ENCODE results near the gene GAB1. TPM values are rescaled to one million over a fixed set of nuclear protein-coding genes. Genes with fewer than 3 reads are reported as not detected.

The GAB1 gene
- total RNA-seq, 1 donor from 2014 or later = 24.4 TPM

DNA sequence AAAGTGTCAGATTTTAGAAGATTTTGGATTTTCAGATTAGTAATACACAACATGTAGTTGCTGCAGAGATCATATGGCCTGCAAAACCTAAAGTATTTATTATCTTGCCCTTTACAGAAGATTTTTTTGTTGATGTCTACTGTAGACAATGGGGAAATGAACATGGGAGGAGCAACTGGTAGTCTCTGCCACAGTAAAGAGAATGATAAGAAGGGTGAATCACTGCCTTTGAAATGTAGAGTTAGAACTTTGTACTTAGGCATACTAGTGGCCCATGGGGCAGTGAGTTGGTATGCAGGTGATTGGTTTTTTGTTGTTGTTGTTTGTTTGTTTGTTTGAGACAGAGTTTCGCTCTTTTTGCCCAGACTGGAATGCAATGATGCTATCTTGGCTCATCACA is 50.1 kb downstream of the GAB1 start:
- DNase-seq (ENCODE audit: low read depth in 2 of 2) = no peak

DNA sequence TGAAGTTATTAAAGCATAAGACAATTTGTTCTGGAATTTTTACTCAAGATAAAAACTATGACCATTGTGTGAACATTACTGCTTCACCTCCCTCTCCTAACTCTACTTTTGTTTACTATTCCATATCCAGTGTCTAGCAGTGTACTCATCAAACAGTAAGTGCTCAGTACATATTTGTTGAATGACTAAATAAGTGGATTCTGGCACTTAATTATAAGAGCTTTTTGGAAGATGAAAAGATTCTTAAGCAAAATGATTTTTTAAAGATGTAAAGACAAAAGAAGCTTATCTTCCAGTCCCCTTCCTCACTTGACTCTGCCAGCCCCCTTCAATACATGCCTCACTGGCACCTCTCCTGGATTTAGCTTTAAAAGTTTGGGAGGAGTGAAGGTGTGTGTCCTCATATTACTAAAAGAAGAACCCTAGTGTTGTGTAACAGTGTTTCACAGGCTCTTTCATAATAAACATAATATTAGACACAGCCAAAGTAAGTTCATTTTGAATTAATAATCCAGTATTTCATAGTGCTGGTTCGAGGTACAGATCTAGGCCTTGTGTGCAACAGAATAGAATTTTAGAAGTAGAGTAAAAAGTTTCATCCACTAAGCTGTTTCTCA is 53.0 kb downstream of the GAB1 start:
- DNase-seq (ENCODE audit: low read depth in 2 of 2) = peak in 1 of 2 donors; percentile 13

DNA sequence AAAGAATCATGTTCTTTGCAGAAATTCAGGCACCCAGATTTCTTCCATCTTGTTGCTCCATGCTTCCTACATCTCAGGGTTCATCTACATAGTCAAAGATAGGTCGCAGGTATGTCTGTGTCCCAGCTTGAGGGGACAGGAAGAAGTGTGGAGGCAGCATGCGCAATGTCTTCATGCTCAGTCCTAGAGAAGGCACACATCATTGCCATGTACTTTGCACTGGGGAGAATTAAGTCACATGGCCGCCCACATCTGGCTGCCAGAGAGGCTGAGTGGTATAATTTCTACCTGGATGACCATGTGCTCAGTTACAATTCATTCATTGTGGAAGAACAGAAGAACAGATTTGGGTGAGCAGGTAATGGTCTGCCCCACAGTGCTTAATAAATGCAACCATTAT is 54.1 kb downstream of the GAB1 start:
- no peak for DNase-seq (ENCODE audit: low read depth in 2 of 2)

DNA sequence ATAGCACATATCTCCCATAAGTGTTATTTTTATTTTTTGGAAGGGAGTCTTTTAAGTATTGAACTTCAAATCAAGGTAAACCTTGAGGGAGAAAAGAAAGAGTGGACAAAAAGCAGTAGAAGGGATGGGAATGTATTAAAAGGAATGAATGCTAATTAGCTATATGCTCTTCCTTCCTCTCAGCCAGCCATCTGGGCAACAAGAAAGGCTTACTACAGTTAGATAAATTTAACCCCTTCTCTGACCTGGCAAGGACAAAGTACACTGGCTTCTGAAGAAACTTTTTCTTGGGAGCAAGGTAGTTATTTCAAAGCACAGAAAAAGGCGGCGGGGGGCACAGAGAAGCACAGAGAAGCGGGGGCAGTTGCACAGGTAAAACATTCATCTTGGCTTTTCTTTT is 54.6 kb downstream of the GAB1 start:
- DNase-seq (ENCODE audit: low read depth in 2 of 2) = no peak

DNA sequence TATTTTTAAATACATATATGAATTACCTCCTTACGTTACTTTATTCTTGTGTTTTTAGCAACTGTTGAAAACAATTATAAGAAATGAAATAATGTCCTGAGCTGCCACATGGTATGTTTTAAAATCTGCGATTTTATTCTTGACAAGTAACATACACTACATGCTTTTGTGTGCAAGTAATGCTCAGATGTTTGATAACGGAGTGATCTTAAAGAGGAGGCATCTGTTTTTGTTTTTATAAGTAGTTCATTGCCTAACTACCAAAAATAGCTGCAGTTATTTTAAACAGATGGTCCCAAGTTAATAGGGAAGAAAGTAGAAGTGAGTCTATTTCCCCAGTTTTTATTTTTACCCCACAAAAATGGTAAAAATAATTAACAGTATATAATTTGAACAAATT is 55.2 kb downstream of the GAB1 start:
- no peak for DNase-seq (ENCODE audit: low read depth in 2 of 2)

DNA sequence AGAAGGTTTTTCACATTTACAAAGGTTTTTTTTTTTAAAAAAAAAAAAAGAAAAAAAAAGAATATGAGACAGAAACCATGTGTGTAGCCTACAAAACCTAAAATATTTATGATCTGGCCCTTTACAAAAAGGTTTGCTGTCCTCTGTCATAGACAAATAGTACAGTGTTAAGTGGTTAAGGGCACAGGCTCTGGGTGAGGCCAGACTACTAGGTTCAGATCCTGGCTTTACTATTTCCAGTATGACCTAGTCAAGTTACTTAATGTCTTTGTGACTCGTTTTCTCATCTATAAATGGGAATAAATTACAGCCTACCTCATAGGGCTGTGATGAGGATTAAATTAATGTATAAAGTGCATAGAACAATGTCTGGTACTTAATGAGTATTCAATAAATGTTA is 56.5 kb downstream of the GAB1 start:
- DNase-seq (ENCODE audit: low read depth in 2 of 2) = no peak

DNA sequence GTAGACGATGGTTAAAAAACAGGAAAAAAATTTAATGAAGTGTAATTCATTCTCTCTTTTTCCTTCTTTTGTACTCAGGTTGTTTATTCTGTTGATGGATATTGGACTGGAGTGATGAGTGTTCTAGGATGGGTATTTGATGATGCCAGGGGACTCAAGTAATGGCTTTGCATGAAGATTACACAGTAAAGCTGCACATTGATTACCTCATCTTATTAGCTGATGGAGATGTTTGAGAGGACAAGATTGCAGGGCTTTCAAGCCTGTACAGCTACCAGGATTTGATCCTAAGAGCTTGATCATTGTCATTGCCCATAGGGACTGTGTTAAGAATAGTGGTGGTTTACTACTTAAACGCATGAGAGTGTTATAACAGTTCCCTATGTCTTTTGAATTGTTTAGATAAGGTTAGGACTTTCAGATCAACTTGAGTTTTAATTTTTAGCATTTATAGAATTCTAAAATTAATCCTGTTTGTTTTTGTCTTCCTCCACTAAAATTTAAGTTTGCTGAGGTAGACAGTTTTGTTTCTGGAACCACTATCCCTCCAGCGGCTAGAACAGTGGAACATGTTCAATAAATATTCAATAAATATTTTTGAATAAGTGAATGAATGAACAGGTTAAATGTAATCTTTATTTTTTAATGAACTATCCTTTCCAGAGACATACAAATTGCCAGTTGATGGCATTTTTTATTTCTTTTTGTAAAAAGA is 58.2 kb downstream of the GAB1 start:
- no peak for DNase-seq (ENCODE audit: low read depth in 2 of 2)

DNA sequence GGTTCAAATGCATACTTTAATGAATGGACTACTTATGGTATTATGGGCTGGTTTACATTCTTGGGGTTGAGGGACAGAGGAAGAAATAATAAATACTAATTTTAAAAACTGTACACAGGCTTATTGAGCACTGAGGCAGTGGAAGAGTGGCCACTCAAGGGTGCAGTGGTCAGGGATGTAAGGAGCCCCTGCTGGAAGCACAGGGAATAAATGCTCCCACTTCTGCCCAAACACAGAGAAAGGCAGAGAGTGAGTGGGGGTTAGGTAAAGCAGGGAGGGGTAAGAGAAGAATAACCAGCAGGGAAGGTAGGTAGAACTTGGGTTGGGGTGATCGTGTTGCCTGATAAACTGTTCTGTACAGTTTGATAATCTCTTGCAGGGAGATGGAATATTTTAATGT is 60.0 kb downstream of the GAB1 start:
- DNase-seq (ENCODE audit: low read depth in 2 of 2) = no peak

DNA sequence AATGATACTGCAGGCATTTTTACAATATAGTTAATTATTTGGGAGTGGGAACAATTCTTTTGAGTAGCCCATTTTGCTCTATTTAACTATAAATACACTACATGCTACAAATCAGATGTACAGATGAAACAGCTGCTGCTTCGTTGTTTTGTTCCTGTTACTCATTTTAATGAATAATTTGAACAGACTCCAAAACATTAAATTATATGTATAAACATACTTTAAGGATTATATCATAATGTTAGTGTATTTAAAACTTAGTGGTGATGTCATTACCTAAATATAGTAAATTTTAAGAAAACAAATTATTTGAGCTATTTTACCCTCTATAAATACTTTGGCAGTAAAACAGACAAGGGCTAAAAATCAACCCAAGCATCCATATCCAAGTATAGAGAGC is 60.7 kb downstream of the GAB1 start:
- DNase-seq (ENCODE audit: low read depth in 2 of 2) = peak in 1 of 2 donors; percentile 35

DNA sequence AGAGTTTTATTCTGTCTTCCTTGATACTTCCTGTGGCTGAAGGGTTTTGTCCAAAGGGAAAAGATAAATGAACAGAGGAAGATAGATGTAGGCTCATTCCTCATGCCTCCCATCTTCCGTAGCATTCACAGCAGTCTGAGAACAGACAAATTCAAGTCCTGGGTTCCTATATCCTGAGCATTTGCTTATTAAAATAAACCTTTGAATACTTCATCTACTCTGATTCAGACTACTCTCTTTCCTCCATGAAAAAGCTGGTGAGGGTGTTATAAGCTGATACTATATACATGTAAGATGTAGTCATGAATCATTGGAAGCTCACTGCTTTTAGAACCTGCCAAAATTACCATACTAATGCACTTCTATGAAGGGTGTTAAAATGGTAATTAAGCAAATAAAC is 61.2 kb downstream of the GAB1 start:
- no peak for DNase-seq (ENCODE audit: low read depth in 2 of 2)

DNA sequence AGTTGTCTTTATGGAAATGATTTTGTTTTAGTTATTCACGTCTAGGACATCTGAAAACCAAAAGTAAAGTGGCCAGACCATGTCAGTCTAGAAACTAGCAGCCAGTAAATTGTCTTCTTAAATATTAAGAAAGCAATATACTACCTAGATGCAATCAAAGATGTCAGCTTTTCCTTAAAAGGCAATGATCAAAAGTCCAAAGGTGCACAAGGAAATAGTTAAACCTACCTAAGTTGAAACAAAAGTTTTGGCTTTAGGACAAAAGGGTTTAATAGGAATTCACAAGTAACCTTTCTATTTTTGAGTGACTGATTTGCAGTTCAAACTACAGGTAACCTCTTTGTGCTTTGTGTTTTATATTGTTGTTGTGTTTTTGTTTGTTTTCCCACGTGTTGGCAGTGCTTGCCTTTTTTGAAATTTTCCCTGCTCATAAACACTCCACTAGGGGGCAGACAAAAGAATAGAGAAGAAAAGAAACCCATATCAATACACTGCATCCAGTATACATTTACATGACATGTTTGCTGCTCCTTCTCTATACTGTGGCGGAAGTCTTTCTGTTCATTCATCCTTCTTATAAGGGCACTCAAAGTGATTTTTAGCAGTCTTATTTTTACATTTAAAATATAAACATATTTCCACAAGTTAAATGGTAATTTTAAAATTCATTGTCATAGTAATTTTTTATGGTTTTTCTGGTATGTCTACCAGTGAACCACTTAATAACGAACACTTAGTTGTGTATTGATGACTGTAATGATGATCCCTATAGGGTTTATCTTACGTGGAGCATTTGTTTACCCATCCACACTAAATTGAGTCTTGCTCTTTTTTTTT is 62.7 kb downstream of the GAB1 start:
- peak; percentile 48 to 66 for DNase-seq (ENCODE audit: low read depth in 2 of 2)

DNA sequence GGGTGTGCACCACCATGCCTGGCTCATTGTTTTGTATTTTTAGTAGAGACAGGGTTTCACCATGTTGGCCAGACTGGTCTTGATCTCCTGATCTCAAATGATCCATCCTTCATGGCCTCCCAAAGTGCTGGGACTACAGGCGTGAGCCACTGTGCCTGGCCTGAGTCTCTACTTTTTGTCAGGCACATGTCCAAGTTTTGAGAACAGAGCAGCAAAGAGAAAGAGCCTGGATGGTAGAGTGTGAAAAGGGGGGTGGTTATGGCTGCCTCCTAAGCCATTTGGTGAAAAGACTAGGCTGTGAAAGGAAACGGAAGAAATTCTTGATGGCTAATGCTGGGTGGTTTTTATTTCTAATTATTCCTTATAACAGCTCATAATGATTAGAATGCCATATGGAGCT is 63.4 kb downstream of the GAB1 start:
- DNase-seq (ENCODE audit: low read depth in 2 of 2) = no peak

DNA sequence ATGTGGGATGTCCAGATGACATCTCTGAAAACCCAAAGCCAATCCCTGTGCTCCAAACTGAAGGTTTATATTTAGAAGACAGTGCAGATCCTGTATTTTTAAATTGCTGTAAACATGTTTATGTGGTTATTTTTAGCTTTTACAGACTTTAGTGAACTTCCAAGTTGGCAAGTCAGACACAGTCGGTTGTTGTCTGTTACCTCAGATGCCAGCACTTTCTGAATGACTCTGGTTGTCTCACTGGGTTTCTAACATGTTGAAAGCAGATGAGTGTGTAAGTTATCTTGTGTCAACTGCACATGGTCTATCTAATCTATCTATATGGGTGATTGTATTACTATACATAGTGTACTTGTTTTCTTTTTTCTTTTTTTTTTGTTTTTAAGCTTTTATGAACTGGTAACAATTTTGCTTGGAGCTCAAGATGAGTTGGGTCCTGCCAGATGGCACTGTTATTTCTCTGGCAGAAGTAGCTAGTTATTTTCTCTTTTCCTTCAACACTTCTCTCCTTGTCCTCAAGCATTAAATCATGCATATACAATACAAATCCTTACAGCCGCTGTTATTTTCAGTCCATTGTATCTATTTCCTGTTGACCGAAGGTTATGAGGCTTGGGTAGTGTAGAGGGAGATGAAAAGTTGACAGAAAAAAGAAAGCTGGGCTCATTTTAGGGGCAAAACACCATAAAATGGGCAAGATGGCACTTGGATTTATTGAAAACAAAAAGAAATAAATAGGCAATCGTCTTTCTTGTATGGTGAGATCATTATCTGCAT is 66.3 kb downstream of the GAB1 start:
- DNase-seq (ENCODE audit: low read depth in 2 of 2) = peak; percentile 38 to 56

DNA sequence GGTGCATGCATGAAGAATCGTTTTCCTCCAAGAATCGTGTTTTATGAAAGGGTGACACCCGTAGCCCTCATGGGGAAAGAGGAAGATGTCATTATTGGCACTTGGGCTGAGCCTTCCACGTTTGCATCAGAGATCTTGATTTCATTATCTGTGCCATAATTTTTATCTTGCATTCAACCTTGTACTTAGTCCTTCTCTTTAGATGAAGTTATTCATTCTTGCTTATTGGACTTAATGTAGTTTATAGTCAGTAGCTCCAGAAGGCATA is 66.8 kb downstream of the GAB1 start:
- DNase-seq (ENCODE audit: low read depth in 2 of 2) = no peak

DNA sequence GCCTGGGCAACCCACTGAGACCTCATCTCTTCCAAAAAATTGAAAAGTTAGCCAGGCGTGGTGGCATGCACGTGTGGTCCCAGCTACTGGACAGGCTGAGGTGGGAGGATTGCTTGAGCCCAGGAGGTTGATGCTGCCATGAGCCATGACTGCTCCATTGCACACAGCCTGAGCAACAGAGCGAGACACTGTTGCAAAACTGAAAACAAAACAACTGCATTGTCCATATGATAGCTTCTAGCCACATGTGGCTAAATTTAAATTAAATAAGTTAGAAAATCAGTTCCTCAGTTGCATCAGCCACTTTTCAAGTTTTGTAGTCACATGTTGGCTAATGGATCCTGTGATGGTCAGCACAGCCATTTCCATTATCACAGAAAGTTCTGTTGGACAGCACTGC is 67.9 kb downstream of the GAB1 start:
- no peak for DNase-seq (ENCODE audit: low read depth in 2 of 2)

DNA sequence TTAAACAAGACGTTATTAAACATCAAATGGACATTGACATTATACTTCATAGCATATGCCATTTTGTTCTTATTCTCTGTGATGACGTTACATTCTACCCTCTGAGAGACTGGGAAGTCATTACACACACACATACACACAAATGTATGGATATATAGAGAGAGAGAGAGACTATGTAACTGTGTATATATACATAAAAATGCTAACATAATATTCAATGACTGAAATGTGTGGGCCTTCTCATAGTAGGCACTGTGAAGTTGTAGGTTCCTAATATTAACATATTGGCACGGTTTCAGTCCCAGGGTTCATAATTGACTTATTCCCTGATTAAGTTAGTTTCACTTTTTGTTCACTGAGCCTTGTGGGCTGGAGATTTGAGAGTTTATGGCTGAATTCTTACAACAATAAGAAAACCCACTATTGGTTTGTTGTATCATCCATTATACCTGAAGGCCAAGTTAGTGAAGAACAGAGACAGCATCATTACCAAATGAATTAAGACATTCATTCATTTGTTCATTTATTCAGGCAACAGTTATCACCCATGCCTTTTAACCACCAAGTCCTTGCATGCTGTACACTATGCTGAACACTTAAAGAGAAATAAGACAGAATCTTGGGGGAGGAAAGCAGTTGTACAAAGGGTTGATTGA is 68.5 kb downstream of the GAB1 start:
- peak; percentile 37 to 44 for DNase-seq (ENCODE audit: low read depth in 2 of 2)

DNA sequence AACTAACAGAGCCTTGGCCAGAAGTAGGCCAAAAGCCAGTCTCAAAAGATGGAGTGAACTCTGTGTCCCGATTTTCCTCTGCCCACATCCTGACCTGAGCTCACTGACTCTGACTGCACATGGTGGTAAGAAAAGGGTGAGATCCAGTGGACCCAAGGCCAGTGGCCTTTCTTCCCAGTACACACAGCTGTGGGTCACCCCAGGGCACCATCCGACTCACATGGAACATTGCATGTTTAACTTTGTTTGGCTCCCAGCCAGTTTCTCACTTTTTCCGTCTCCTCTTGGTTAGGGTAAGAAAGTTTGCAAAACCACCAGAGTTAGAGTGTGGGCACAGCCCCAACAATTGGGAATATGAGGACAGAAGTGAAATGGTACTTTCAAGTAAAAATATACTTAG is 69.8 kb downstream of the GAB1 start:
- peak; percentile 81 to 96 for DNase-seq (ENCODE audit: low read depth in 2 of 2)

DNA sequence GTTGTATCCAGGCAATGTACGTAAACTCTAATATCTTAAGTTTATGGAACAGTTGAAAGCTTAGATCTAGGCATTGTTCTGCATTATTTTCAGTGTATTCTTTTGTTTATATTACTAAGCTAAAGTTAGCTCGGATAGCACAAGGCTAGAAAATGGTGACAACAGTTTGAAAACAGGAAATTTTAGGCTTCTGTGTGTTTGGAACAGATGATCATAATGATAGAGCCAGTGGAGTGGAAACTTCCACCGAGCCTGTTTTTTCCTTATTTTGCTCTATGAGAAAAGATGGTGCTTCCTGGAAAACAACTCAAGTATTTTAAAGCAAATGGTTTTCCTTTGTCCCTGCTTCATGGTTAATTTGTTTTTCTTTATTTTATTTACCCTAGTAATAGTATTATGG is 70.8 kb downstream of the GAB1 start:
- peak; percentile 83 to 94 for DNase-seq (ENCODE audit: low read depth in 2 of 2)

DNA sequence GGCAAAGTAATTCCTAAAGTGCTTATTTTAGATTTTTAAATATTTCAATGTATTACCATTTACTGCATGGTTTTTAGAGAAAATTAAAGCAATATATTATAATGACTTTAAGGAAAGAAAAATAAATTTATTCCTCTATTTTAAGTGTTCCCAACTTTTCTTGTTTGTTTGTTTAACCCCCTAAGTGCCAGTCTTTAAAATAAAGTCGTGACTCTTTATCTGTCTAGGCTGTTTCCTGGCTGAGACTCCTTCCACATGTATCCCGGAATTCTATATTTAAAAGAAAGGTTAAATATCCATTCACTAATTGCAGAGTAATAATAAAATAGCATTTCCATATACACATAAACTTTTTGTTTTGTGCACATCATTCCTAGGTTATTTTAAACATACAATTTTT is 71.2 kb downstream of the GAB1 start:
- DNase-seq (ENCODE audit: low read depth in 2 of 2) = no peak

DNA sequence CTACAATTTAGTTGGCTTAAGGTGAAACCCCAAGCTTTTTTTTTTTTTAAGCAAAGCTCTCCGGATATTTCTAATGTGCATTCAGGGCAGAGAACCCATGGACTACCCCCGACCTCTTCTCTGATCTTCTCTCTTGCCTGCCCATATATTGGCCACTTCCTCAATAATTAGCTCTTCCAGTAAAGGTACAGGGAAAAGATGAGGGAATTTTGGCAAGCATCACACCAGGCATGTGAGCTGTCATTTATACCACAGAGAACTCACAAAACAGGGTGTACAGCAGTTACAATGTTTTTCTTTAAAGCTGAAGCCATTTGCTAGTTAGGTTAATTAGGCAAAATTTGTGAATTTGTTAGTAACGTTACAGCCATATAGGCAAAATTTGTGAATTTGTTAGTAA is 73.3 kb downstream of the GAB1 start:
- DNase-seq (ENCODE audit: low read depth in 2 of 2) = peak in 1 of 2 donors; percentile 71

Measured in lung microvascular endothelial cell (primary cell).